ENCODE results near the gene MCRS1. TPM values are rescaled to one million over a fixed set of nuclear protein-coding genes. Genes with fewer than 3 reads are reported as not detected.
"Not testable (repeated sequence)": the region's sequence is repeated elsewhere in the genome, so short reads cannot be mapped to it uniquely, and the experiment has no call there.

Gene MCRS1, protein sequence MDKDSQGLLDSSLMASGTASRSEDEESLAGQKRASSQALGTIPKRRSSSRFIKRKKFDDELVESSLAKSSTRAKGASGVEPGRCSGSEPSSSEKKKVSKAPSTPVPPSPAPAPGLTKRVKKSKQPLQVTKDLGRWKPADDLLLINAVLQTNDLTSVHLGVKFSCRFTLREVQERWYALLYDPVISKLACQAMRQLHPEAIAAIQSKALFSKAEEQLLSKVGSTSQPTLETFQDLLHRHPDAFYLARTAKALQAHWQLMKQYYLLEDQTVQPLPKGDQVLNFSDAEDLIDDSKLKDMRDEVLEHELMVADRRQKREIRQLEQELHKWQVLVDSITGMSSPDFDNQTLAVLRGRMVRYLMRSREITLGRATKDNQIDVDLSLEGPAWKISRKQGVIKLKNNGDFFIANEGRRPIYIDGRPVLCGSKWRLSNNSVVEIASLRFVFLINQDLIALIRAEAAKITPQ
- 10 to 100 TPM; 46.4 to 70.3 (median 50.3) TPM for polyA plus RNA-seq (ENCODE audit: insufficient read depth in 1 of 5, insufficient read length in 5 of 5, low replicate concordance in 1 of 5)
- long read RNA-seq, donor 1, transcript MCRS1-201 (15 exons, 1,928 nt) = major isoform, 16 of 18 reads
- long read RNA-seq, donor 1, partial matches to known transcripts = 0 of 18 reads
- long read RNA-seq, donor 1, other reads (novel, unspliced or antisense) = 0 of 18 reads
- long read RNA-seq, donor 2, transcript MCRS1-201 (15 exons, 1,928 nt) = major isoform, 8 of 9 reads
- long read RNA-seq, donor 2, partial matches to known transcripts = 0 of 9 reads
- long read RNA-seq, donor 2, other reads (novel, unspliced or antisense) = 0 of 9 reads
- long read RNA-seq, donor 3, transcript MCRS1-201 (15 exons, 1,928 nt) = major isoform, 13 of 15 reads
- long read RNA-seq, donor 3, partial matches to known transcripts = 0 of 15 reads
- long read RNA-seq, donor 3, other reads (novel, unspliced or antisense) = 0 of 15 reads
- long read RNA-seq, donor 4, transcript MCRS1-201 (15 exons, 1,928 nt) = major isoform, 7 of 9 reads
- long read RNA-seq, donor 4, partial matches to known transcripts = 0 of 9 reads
- long read RNA-seq, donor 4, other reads (novel, unspliced or antisense) = 0 of 9 reads
- long read RNA-seq, donor 5, transcript MCRS1-201 (15 exons, 1,928 nt) = major isoform, 18 of 19 reads
- long read RNA-seq, donor 5, partial matches to known transcripts = 0 of 19 reads
- long read RNA-seq, donor 5, other reads (novel, unspliced or antisense) = 0 of 19 reads
- long read RNA-seq, donor 6, transcript MCRS1-201 (15 exons, 1,928 nt) = major isoform, 21 of 24 reads
- long read RNA-seq, donor 6, partial matches to known transcripts = 0 of 24 reads
- long read RNA-seq, donor 6, other reads (novel, unspliced or antisense) = 0 of 24 reads
- long read RNA-seq, donor 7, transcript MCRS1-201 (15 exons, 1,928 nt) = major isoform, 12 of 13 reads
- long read RNA-seq, donor 7, partial matches to known transcripts = 0 of 13 reads
- long read RNA-seq, donor 7, other reads (novel, unspliced or antisense) = 0 of 13 reads
- long read RNA-seq, donor 8, transcript MCRS1-201 (15 exons, 1,928 nt) = major isoform, 11 of 11 reads
- long read RNA-seq, donor 8, partial matches to known transcripts = 0 of 11 reads
- long read RNA-seq, donor 8, other reads (novel, unspliced or antisense) = 0 of 11 reads

DNA sequence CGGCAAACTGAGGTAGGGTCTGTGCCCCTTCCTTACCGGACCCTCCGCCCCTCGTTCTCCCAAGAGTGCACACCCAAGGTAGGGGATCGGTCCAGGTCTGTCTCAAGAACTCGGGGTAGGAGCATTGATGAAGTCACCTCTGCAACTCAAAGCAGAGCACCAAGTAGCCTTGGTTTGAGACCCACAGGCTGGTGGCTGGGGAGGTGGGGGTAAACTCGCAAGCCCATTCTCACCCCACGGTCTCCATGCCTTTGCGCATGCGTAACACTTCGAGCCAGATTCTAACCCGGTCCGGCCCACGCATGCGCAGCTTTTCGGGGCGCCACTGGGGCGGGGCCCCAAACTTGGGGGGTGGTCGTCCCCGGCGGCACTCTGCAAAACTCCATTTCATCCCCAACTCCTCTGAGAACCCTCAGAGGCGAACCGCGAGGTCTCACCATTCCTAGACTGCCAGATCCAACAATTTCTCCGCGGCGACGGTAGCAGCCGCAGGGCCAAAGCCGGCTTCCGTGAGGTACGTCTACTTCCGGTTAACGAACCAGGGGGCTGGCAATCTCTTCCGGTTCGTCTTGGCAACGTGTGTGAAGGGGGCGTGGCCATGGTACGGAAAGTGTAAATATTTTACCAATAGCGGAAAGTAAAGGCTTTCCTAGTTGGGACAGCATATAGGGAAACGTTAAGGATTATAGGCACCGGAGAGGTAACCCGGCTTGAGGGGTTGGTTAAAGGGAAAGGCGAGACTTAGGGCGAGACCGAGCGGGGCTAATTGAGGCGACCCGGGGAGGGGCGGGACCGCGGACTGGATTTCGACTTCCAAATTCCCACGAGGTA, at the start of gene MCRS1:
MCRS1 (minus strand) TSS at position 532 of the 831 bp plus-strand sequence. CDS start 1,411 bp downstream, outside the sequence.
- peak; percentile 88 to 92 for DNase-seq

DNA sequence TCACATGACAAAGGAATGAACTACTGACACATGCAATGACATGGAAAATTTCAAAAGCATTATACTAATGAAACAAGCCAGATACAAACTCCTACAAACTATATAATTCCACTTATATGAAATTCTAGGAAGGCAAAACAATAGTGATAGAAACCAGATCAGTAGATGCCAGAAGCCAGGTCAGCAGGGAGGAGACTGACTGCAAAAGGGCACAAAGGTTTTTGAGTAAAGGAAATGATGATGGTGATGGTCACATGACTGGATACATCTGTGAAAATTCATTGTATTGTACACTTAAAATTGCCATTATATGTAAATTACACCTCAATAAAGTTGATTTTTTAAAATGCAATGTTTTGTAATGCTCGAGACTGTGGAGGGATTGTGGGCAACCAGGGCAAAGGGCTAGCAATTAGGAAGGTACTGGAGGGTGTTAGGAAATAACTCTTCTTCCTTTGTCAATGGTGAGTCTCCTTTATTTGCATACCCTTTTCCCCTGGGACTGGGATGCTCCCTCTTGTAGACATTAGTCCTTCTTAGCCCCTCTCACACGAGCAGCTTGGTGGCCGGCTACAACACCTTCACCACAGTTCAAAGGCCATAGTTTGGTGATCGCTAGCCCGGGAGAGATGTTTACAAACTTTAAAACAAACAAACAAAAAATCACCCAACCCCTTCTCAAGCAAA, 48.7 kb upstream of the MCRS1 start:
- DNase-seq = no peak

DNA sequence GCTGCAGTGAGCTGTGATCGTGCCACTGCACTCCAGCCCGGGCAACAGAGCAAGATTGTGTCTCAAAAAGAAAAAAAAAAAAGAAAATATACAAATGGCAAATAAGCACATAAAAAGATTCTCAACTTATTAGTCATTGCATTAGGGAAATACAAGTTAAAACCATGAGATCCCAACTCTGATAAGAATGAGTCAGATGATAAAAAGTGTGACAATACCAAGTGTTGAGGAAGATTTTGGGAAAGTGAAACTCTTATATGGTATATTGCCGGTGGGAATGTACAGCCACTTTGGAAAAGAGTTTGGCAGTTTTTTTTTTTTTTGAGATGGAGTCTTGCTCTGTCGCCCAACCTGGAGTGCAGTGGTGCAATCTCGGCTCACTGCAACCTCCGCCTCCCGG, 47.8 kb upstream of the MCRS1 start:
- DNase-seq = no peak

DNA sequence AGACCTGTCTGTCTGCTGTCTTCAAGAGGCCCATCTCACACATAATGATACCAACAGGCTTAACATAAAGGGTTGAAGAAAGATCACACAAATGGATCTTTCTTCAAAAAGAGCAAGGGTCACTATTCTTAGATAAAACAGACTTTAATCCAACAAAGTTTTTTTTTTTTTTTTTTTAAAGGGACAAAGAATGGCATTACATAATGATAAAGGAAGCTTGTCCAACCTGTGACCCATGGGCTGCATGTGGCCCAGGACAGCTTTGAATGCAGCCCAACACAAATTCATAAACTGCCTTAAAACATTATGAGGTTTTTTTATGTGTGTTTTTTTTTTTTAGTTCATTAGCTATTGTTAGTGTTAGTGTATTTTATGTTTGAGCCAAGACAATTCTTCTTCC, 44.3 kb upstream of the MCRS1 start:
- no peak for DNase-seq

DNA sequence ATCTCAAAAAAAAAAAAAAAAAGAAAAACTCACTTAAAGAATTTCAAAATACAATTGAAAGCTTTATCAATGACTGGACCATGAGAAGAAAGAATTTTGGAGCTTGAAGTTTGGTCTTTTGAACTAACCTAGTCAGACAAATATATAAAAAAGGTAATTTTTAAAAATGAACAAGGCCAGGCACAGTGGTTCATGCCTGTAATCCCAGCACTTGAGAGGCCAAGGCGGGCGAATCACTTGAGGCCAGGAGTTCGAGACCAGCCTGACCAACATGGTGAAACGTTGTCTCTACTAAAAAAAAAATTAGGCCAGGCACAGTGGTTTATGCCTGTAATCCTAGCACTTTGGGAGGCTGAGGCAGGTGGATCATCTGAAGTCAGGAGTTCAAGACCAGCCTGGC, 42.8 kb upstream of the MCRS1 start:
- DNase-seq = not testable (repeated sequence)

DNA sequence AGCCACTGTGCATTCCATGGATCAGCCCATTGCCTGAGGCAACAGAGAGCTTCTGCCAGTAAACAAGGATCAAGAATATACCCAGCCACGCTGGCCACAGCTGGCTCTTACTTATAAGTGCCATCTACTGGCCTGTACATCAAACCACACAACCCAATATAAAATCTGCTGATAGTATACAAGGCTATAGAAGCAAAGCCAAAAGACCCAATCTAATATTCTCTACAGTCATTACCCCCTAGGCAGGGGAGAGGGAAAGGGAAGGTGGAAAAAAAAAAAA, 41.9 kb upstream of the MCRS1 start:
- DNase-seq = no peak

DNA sequence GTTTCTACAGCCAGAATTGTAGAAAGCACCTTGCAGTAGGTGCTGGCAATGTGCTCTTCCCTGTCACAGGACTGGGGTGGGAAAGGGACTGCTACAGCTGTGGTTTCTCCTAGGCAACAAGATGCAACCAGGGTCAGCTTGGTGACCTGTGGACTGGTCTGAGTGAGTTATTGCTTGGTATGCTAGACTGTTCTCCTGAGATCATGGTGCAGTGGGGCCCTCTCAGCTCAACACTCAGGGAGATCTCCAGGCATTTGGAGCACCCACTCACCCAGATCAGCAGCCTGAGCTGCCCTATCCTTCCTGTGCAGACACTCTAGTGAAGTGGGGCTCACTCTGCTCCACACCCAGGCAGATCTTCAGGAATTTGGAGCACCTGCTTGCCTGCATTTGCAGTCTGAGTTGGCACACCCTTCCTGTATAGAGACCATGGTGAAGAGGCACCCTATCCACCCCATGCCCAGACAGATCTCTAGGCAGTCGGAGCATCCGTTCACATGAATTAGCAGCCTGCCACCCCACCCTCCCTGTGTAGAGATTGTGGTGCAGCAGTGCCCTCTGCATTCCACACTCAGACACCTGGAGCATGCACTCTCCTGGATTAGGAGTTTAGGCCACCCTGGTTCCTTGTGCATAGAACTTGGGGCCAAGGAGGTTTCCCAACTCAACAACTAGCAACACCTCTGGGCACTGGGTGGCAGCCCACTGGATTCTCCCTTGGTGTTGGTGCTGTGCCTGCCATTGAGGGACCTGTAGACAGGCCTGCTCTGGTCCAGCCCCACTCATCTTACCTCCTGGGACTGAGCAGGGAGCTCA, 41.3 kb upstream of the MCRS1 start:
- no peak for DNase-seq

DNA sequence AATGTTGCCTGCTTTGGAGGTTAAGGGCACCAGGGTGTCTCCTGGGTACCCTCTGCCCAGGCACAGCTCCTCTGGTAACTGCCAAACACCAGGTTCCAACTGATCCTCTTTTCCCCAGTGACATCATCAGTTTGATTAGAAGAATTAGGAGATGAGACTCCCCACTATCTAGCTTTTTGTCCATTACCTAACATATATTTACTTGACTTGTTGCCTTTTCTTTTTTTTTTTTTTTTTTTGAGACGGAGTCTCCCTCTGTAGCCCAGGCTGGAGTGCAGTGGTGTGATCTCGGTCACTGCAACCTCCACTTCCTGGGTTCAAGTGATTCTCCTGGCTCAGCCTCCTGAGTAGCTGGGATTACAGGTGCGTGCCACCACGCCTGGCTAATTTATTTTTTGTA, 37.6 kb upstream of the MCRS1 start, which contains the start of gene FAM186B:
FAM186B (minus strand) TSS at position 101 of the 400 bp plus-strand sequence. CDS start 162 bp downstream, outside the sequence.
- DNase-seq = not testable (repeated sequence)

DNA sequence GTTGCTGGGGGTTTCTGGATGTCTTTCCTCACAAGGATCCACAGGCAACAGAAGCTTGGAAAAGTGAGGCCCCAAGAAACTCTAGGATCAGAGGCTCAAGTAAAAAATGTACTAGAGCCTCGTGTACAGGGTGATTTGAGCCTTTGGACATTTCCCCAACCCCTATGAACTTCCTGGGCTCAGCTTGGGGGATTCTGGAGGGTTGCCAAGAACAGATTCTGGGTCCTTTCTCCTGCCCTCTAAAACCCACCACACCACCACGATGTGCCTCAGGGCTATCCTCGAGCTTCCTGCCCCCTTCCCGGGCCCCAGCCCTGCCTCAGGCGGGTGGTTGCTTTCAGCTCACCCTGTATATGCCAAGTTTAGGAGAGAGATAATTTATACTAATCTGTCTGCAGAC, 36.9 kb upstream of the MCRS1 start:
- DNase-seq = no peak

DNA sequence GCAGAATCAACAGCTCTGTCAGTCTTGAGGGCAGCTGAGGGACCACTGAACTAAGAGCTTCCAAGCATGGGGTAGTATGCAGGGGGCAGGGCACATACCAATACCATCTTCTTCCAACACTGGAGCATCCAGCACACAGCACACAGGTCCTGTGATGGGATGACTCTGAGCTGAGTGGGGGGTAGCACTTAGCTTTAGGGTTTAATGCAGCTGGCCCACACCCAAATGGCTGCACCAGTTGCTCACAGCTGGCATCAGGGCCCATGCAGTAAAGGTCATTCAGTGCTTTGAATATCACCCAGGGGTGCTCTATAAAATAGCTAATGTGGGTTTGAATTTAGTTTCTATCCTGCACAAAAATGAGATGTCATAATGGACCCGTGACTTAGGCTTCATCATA, 35.8 kb upstream of the MCRS1 start:
- DNase-seq = no peak

DNA sequence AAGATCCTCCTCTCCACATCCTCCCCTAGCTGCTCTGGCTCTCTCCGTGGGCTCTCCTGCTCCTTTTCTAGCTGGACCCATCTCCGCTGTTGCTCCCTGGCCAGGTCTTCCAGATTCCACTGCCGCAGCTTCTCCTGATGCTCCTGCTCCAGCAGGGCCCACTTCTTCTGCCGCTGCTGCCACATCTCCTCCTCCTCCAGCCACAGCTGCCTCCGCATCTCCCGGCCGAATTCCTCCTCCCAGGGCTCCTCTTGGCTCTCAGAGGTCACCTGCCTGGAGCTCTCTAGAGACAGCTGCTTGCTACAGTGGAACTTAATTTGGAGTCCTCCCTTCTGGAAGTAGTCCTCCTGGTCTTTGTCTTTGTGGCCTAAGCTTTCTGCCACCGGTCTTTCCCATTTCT, 32.0 kb upstream of the MCRS1 start:
- DNase-seq = no peak

DNA sequence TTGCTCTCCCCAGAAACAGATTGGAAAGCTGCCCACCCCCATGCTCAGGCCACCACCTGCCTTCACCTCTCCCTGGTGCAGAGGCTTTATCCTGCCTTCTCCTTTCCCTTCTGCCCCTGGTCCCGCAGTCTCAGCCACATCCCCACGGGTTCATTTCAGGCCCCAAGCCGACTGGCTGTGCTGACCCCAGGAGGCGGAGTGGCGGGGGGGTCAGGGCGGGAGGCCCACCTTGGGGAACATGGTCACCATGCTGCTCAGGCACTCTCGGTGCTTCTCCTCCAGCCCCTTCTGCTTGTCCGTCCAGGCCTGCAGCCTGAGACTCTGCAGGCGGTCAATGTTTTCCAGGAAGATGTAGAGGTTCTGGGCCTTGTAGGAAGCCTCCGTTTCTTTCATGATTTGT, 30.6 kb upstream of the MCRS1 start:
- no peak for DNase-seq

DNA sequence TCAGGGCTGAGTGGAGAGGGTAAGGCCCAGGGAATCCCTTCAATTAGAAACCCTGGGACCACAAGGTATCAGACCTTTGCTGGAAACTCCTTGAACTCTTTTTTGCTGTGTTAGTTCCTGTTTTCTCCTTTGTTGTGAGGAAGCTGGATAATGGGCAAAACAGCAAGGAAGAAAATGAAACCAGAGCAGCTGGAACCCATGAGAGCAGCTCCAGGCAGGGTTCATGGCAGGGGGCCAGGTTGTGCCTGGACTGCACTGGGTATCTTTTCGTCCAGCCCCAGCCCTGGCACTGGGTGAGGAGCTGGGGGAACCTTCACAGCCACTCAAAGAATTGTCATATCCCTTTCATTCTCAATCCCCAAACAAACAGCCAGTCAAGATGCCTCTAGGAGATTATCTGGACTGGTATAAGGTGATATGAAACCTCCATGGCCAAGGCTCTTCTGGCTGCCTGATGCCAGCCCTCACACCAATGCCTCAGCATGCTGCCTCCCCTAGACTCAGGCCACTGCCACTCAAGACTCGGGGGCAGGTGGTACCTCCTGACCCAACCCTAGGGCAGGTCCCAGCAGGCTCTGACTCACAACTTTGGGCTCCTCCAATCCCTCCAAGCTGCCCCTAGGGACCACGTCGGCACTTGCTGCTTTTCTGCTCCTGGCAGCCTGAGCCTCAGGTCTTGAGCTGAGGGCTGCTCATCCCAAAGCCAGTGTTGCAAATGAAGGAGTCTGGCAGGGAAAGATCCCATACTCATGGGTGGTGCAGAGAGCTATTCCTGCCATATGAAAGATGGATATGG, 21.0 kb upstream of the MCRS1 start:
- no peak for DNase-seq

DNA sequence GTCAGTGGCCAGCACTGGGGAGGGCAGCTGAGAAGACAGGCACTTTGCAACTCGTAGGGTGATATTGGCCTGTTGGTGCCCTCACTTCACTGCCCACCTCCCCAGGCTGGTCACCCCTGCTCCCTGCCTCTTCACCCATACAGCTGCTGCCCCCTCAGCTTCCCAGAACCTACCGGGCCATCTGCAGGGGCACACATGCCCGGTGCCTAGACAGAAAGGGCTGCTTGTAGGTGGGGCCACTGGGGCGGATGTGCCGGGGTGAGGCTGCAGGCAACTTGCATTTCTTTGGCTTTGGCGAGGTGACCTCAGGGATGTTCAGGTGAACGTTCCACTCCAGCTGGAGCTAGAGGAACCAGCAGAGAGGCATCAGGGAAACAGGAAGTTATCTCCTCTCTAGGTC, 20.3 kb upstream of the MCRS1 start:
- no peak for DNase-seq

DNA sequence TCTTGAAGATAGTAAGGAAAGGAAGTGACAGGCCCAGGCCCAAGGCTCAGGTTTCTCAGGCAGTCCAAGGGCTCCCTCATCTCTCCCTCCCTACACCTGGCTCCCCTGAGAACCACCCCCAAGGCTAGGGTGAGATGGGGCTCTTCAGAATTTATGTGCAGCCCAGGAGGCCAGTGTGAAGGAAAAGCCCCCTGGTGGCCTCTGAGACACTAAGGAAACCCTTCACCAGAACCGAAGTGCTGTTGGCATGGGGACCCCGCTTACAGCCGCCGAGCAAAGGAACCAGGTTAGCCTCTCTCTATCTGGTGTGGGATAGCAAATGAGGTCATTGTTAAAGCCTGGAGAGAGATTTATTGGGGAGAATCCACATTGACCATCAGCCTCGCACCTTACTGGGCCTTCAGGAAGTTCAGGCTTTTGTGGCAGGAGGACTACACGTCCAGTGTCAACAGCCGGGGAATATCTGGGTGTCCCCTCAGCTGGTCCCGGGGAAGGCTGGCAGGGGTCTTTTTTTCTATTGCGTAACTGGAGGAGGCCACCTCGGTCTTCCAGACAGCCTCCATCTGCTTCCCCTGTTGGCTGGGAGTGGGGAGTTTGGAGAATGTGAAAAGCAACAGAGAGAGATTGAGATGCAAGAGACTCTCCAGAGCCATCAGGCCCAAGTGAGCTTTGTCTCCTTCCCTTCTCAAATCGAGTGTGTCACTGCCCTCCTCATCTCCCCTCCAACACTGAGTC, 19.4 kb upstream of the MCRS1 start:
- DNase-seq = no peak

DNA sequence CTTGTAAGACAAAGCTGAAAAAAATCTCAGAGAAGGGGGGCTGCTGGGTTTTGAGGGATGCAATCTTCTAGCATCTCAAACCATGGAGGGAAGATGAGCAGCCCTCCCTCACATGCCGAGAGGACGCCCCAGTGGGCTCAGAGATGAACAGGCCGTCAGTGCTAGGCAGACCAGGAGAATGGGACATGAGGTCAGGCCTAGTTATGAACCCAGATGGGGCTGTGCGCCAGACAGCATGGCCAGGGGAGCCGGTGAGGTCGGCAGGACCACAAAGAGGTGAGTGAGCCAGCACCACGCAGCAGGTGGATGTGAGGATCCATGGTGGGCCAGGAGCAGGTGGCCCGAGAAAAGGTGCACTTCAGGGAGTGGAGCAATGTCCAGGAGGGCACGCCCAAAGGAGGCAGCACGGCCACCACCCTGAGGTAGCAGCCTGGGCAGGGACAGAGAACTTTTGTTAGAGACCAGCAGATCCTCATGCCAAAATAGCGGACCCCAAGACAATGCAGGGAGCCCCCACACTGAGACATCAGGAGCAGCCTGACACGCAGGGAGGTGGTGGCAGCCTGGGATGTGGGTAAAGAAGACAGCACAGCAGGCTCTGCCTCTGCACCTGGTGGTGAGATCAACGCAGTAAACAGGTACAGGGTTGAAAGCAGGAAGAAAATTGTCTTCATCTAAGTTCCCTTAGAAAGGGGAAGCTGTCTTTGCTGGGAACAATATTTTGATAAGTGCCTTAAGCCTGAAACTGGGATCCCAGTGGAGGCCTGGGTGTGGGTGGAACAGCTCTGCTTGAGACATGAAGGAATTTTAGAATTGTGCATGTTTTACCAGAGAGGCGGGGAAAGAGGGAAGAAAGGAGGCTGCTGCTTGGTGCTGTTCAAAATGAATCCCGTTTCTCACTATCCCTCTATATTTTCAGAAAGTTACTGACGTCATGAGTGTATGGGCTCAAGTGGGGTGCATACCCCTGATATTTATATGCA, 17.8 kb upstream of the MCRS1 start:
- DNase-seq = no peak
